ENCODE results near the gene BRINP1.

BRINP1 gene

GRCh38 chr9:119368681-119369581 lies at the start of gene BRINP1:
TSS of gene BRINP1 (minus strand) at chr9:119369435. CDS start at chr9:119313355, 56,080 bp downstream.
- Histone ChIP-seq H3K9me3 (ENCODE audit: control insufficient read depth, low read depth, low read length) (no peaks in the 10 kb centered on the region), H3K4me1 (ENCODE audit: control insufficient read depth, low read depth, low read length) (peaks cover 38% of the 10 kb centered on the region), H3K27me3 (ENCODE audit: control insufficient read depth, insufficient read depth, low read length) (peaks cover 41% of the 10 kb centered on the region), H3K9ac (ENCODE audit: low read length) (peak within 1 kb of the TSS; percentile 63), H3K27ac (ENCODE audit: low read length) (no peak within 1 kb of the TSS), H3K36me3 (ENCODE audit: control insufficient read depth, low read depth, low read length) (no peaks in the 10 kb centered on the region), H3K4me3 (ENCODE audit: low read length) (peak within 1 kb of the TSS; percentile 94)

GRCh38 chr9:119418721-119419120 lies 49.5 kb upstream of the BRINP1 start:
- no peaks in the 10 kb centered on the region for H3K9me3 ChIP-seq (ENCODE audit: control insufficient read depth, low read depth, low read length)
- H3K9ac ChIP-seq (ENCODE audit: low read length): no peak overlapping the region
- H3K27ac ChIP-seq (ENCODE audit: low read length): no peak overlapping the region
- no peak overlapping the region for H3K4me3 ChIP-seq (ENCODE audit: low read length)
- no peaks in the 10 kb centered on the region for H3K27me3 ChIP-seq (ENCODE audit: control insufficient read depth, insufficient read depth, low read length)
- no peaks in the 10 kb centered on the region for H3K36me3 ChIP-seq (ENCODE audit: control insufficient read depth, low read depth, low read length)
- H3K4me1 ChIP-seq (ENCODE audit: control insufficient read depth, low read depth, low read length): no peaks in the 10 kb centered on the region

DNA sequence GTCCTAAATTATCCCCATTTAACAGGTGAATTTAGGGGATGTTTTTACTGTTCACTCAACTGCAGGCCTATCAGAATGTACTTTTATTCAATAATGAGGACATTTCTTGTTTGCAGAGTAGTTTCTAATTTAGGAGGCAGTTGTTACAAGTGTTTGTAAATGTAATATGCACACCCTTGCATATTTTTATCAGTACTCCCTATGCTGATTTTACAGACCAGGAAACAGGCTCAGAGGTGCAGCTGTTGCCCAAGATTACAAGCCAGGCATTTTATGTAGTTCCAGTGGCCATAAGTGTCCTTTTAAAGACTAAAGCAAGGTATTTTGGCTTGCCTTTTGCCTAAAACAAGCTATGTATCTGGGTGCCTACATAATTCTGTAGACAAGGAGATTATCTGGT lies 47.6 kb upstream of the BRINP1 start:
- Histone ChIP-seq H3K4me1 (ENCODE audit: control insufficient read depth, low read depth, low read length) (no peaks in the 10 kb centered on the region), H3K9ac (ENCODE audit: low read length) (no peak overlapping the region), H3K27ac (ENCODE audit: low read length) (no peak overlapping the region), H3K36me3 (ENCODE audit: control insufficient read depth, low read depth, low read length) (no peaks in the 10 kb centered on the region), H3K27me3 (ENCODE audit: control insufficient read depth, insufficient read depth, low read length) (no peaks in the 10 kb centered on the region), H3K9me3 (ENCODE audit: control insufficient read depth, low read depth, low read length) (no peaks in the 10 kb centered on the region), H3K4me3 (ENCODE audit: low read length) (no peak overlapping the region)

GRCh38 chr9:119412399-119412798 lies 43.2 kb upstream of the BRINP1 start:
- no peak overlapping the region for H3K4me3 ChIP-seq (ENCODE audit: low read length)
- H3K4me1 ChIP-seq (ENCODE audit: control insufficient read depth, low read depth, low read length): no peaks in the 10 kb centered on the region
- H3K9me3 ChIP-seq (ENCODE audit: control insufficient read depth, low read depth, low read length): no peaks in the 10 kb centered on the region
- no peak overlapping the region for H3K27ac ChIP-seq (ENCODE audit: low read length)
- no peaks in the 10 kb centered on the region for H3K27me3 ChIP-seq (ENCODE audit: control insufficient read depth, insufficient read depth, low read length)
- no peaks in the 10 kb centered on the region for H3K36me3 ChIP-seq (ENCODE audit: control insufficient read depth, low read depth, low read length)
- H3K9ac ChIP-seq (ENCODE audit: low read length): no peak overlapping the region

DNA sequence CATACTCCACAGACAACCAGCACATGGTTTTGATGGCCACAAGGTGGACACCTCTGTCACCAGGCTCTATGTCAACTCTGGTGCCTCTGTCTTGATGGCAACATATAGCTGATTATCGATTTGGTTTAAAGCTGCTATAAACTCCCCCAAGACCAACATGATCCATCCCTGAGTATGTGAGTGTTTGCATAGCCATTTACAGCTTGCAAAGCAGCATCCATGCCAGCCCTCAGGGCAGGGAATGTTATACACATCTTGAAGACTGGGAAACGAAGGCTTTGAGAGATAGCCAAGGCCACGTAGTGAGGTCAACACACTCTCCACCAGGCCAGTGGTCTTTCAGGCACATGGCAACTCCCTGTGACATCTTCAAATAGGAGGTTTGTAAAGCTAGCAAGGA lies 40.3 kb upstream of the BRINP1 start:
- Histone ChIP-seq H3K4me3 (ENCODE audit: low read length) (no peak overlapping the region), H3K4me1 (ENCODE audit: control insufficient read depth, low read depth, low read length) (no peaks in the 10 kb centered on the region)

DNA sequence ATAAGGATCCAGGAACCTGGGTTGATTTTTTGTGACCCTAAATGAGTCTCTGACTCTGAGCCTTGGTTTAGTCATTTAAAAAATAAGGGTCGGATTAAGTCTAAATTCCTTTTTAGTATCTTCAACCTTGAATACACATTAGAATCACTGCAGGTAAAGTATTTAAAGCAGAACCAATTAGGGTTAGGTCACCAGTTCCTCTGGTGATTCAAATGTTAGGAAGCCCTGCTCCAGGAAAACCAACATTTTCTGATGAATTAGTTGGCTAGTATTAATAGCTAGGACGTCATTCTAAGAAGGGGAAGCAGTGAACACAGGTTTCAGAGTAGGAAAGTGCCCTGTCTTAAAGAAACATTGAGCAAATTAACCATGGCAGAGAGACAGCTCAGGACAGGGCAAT lies 31.4 kb upstream of the BRINP1 start:
- no peaks in the 10 kb centered on the region for H3K4me1 ChIP-seq (ENCODE audit: control insufficient read depth, low read depth, low read length)
- H3K27me3 ChIP-seq (ENCODE audit: control insufficient read depth, insufficient read depth, low read length): no peaks in the 10 kb centered on the region
- no peaks in the 10 kb centered on the region for H3K9me3 ChIP-seq (ENCODE audit: control insufficient read depth, low read depth, low read length)
- H3K27ac ChIP-seq (ENCODE audit: low read length): no peak overlapping the region
- H3K36me3 ChIP-seq (ENCODE audit: control insufficient read depth, low read depth, low read length): no peaks in the 10 kb centered on the region
- no peak overlapping the region for H3K9ac ChIP-seq (ENCODE audit: low read length)
- no peak overlapping the region for H3K4me3 ChIP-seq (ENCODE audit: low read length)

More for the DNA sequence above, 40.3 kb upstream of the BRINP1 start:
- no peaks in the 10 kb centered on the region for H3K9me3 ChIP-seq (ENCODE audit: control insufficient read depth, low read depth, low read length)
- H3K36me3 ChIP-seq (ENCODE audit: control insufficient read depth, low read depth, low read length): no peaks in the 10 kb centered on the region
- no peak overlapping the region for H3K27ac ChIP-seq (ENCODE audit: low read length)
- H3K27me3 ChIP-seq (ENCODE audit: control insufficient read depth, insufficient read depth, low read length): no peaks in the 10 kb centered on the region
- no peak overlapping the region for H3K9ac ChIP-seq (ENCODE audit: low read length)

DNA sequence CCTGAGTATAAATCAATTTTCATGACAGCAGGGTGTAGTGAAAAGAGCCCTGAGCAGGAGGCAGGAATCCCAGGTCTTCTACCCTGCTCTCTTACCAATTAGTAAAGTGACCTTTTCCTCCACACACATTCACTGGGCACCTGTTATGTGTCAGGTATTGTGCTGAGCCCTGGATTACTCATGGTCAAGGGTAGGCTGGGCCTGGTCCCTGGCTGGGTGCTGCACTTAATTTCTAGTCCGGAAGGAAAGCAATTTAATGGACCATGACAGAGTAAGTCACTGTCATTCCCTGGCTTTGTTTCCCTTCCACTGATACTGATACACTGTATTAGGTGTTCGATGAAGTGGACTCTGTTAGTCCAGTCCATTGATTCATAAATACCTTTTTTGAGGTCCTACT lies 29.1 kb upstream of the BRINP1 start:
- Histone ChIP-seq H3K27ac (ENCODE audit: low read length) (no peak overlapping the region), H3K36me3 (ENCODE audit: control insufficient read depth, low read depth, low read length) (no peaks in the 10 kb centered on the region), H3K27me3 (ENCODE audit: control insufficient read depth, insufficient read depth, low read length) (no peaks in the 10 kb centered on the region), H3K4me3 (ENCODE audit: low read length) (no peak overlapping the region), H3K9ac (ENCODE audit: low read length) (no peak overlapping the region), H3K4me1 (ENCODE audit: control insufficient read depth, low read depth, low read length) (peaks cover 6% of the 10 kb centered on the region), H3K9me3 (ENCODE audit: control insufficient read depth, low read depth, low read length) (no peaks in the 10 kb centered on the region)

DNA sequence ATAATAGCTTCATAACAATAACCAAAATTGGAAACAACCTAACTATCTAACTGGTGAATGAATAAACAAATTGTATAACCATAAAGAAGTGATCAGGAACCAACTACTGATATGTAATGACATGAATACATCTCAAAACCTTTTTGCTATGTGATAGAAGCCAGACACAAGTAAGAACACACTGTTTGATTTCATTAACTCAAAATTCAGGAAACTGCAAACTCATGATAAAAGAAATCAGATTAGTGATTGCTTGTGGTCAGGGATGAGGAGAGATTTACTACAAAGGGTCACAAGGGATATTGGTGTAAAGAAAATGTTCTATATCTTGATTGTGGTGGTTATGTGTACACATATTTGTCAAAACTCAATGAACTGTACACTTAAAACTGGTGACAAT lies 22.6 kb upstream of the BRINP1 start:
- no peaks in the 10 kb centered on the region for H3K36me3 ChIP-seq (ENCODE audit: control insufficient read depth, low read depth, low read length)
- no peak overlapping the region for H3K27ac ChIP-seq (ENCODE audit: low read length)
- H3K27me3 ChIP-seq (ENCODE audit: control insufficient read depth, insufficient read depth, low read length): no peaks in the 10 kb centered on the region
- peaks cover 6% of the 10 kb centered on the region for H3K4me1 ChIP-seq (ENCODE audit: control insufficient read depth, low read depth, low read length)
- H3K9me3 ChIP-seq (ENCODE audit: control insufficient read depth, low read depth, low read length): no peaks in the 10 kb centered on the region
- H3K9ac ChIP-seq (ENCODE audit: low read length): no peak overlapping the region
- H3K4me3 ChIP-seq (ENCODE audit: low read length): no peak overlapping the region

GRCh38 chr9:119375892-119376291 lies 6.7 kb upstream of the BRINP1 start:
- Histone ChIP-seq H3K27me3 (ENCODE audit: control insufficient read depth, insufficient read depth, low read length) (peaks cover 19% of the 10 kb centered on the region), H3K36me3 (ENCODE audit: control insufficient read depth, low read depth, low read length) (no peaks in the 10 kb centered on the region), H3K4me1 (ENCODE audit: control insufficient read depth, low read depth, low read length) (no peaks in the 10 kb centered on the region), H3K27ac (ENCODE audit: low read length) (no peak overlapping the region), H3K9me3 (ENCODE audit: control insufficient read depth, low read depth, low read length) (no peaks in the 10 kb centered on the region), H3K9ac (ENCODE audit: low read length) (no peak overlapping the region), H3K4me3 (ENCODE audit: low read length) (no peak overlapping the region)

GRCh38 chr9:119372951-119373350 lies 3.7 kb upstream of the BRINP1 start:
- Histone ChIP-seq H3K27me3 (ENCODE audit: control insufficient read depth, insufficient read depth, low read length) (peaks cover 45% of the 10 kb centered on the region), H3K36me3 (ENCODE audit: control insufficient read depth, low read depth, low read length) (no peaks in the 10 kb centered on the region), H3K4me1 (ENCODE audit: control insufficient read depth, low read depth, low read length) (peaks cover 14% of the 10 kb centered on the region), H3K27ac (ENCODE audit: low read length) (no peak overlapping the region), H3K9me3 (ENCODE audit: control insufficient read depth, low read depth, low read length) (no peaks in the 10 kb centered on the region), H3K9ac (ENCODE audit: low read length) (no peak overlapping the region), H3K4me3 (ENCODE audit: low read length) (no peak overlapping the region)

DNA sequence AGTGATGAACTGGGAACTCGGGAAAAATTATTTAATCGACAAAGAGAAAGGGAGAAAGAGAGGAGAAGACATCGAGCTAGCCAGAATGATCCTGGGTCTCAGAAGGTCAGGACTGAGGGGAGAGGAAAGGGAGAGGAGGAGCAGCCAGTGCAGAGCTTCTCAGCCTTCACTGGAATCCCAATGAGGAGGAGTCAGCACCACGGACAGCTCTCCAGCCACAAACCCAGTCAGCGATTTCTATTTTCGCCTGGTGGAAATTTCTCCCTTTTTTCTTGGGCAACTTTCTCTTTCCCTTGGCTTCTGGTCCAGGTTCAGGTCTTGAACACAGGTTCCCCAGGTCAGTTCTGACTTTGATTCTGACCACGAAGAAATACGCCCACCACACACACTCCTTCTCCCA lies 1.6 kb upstream of the BRINP1 start:
- no peak overlapping the region for H3K4me3 ChIP-seq (ENCODE audit: low read length)
- peaks cover 24% of the 10 kb centered on the region for H3K4me1 ChIP-seq (ENCODE audit: control insufficient read depth, low read depth, low read length)
- no peaks in the 10 kb centered on the region for H3K36me3 ChIP-seq (ENCODE audit: control insufficient read depth, low read depth, low read length)
- no peak overlapping the region for H3K9ac ChIP-seq (ENCODE audit: low read length)
- peaks cover 43% of the 10 kb centered on the region for H3K27me3 ChIP-seq (ENCODE audit: control insufficient read depth, insufficient read depth, low read length)
- no peak overlapping the region for H3K27ac ChIP-seq (ENCODE audit: low read length)
- H3K9me3 ChIP-seq (ENCODE audit: control insufficient read depth, low read depth, low read length): no peaks in the 10 kb centered on the region

All from iPS-18a (cell line).